ENCODE results near the gene AQP5.

Gene AQP5

DNA sequence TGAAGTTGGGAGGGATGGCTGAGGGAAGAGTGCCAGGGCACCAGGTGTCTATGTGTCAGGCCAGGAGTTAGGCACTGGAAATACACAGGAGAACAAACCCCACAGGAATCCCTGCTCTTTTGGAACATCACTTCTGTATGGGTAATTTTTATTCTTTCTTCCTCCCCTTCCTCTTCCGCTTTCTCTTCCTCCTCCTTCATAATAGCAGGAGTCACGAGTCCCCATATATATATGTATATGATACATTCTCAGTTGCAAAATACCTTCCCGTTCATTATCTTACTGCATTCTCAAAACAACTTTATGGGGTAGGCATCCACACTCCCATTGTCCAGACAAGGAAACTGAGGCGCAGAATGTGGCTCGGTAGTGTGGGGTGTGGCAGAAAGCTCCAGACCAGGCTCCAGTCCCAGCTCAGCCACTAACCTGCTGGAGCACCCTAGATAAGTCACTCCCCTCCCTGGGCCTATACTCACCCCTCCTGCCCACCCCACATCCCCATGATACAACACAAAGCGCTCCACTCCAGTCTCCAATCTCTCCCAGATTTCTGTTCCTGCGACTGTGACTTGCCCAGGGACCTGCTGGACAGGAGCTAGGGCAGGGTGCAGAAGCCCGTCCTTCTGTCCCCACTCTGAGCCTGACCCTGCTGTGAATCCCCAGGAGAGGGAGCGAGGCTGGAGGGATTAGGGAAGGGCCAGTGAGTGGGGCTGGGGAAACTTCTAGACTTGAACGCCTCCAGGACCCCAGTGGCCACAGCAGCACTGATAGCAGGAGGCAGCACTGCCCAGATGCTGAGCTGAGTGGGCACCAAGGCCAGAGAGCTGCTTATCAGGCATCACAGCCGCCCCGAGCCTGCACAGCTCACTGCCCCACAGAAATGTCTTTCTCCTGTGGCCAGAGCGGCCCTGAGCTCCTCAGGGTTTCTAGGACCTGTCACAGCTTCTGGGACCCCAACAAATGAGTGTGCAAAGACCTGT, 12.5 kb upstream of the AQP5 start:
- no peak for DNase-seq (ENCODE audit: low read depth, low spot score)
- no peak overlapping the region for H3K27ac ChIP-seq

DNA sequence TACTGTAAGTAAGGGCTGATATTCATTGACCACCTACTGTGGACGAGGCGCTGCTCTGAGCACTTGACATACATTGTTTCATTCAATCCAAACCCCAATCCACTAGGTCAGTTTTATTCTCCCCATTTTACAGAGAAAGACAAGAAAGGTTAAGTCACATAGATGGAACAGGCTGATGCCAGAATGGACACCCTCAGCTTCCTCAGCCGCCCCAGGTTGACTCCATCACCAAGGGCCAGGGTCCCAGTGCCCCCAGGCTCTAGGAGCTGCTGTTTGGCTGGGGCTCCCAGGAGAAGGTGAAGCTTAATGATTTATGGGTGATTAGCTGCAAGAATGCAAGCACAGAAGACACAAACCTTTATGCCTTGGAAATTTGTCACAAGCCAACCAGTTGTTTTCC, 11.8 kb upstream of the AQP5 start:
- DNase-seq (ENCODE audit: low read depth, low spot score): no peak
- H3K27ac ChIP-seq: no peak overlapping the region

DNA sequence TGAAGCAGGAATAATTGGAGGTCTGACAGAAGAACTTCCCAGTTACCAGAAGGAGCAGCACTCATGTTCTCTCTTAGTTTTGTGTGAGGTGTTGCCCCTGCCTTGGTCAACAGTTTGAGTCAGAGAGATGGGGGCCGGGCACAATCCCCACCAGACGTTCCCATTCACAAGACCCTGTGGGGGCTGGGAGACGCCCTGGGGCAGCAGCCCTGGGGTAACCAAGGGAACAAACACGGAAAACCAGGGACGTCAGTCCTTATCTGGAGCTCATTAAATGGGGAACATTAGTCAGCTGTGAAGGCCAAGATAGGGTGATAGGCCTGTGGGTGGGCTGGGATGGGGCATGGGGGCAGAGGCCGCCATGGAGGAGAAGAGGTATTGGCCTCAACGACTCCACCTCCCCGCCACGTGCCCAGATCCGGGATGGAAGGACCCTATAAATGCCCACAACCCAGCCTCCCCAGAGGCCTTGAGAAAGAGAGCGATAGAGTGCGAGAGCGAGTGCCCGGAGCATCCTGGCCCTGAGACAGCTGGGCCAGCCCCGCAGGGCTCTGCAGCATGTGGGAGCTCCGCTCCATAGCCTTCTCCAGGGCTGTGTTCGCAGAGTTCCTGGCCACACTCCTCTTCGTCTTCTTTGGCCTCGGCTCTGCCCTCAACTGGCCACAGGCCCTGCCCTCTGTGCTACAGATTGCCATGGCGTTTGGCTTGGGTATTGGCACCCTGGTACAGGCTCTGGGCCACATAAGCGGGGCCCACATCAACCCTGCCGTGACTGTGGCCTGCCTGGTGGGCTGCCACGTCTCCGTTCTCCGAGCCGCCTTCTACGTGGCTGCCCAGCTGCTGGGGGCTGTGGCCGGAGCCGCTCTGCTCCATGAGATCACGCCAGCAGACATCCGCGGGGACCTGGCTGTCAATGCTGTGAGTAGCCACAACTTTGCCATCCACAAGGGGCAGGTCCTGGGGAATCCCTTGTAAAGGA, 11.1 kb upstream of the AQP5 start, which contains the start of gene AQP2:
Gene AQP2, plus strand, starts transcription at position 465 of the 979 bp plus-strand sequence. Its CDS starts 94 bp downstream, at position 559.
- no peak for DNase-seq (ENCODE audit: low read depth, low spot score)
- H3K27ac ChIP-seq: no peak within 1 kb of the TSS

DNA sequence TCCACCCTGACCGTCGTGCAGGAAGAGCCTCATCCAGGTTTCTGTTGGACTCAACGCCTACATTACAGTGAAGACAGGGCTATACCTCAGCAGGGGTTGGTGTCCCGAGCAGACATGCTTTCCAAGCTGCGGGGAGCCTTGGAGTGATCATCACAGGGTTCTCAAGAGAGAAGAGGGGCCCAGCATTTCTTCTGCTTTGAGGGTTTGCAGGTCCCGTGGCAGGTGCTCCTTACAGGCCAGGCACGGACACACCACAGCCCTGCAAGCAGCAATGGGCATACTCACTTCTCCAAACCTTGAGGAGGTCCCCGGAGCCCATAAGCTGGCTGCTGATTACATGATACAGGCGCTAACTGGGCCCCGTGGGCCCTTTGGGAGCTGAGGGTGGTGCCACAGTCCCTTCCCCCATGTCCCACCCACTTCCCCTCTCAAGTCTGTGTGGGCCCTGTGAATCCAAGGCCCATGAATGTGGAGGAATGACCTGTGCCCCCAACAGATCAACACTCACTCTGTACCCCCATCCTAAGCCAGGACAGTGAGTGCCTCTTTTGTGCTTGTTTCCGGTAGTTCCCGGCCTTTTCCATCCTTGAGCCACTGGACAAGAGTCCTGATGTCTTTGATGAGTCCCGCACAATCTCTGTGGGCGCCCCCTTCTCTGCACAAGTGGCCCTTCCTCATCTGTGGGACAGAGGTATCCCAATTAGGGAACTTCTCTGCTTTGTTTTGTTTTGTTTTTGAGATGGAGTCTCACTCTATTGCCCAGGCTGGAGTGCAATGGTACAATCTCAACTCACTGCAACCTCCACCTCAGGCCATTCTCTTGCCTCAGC, 10.0 kb upstream of the AQP5 start:
- no peak for DNase-seq (ENCODE audit: low read depth, low spot score)

GRCh38 chr12:49952391-49953055, 9.1 kb upstream of the AQP5 start:
- DNase-seq (ENCODE audit: low read depth, low spot score): no peak

More for the DNA sequence above, 10.0 kb upstream of the AQP5 start:
- no peak overlapping the region for H3K27ac ChIP-seq

GRCh38 chr12:49953151-49953550, 8.5 kb upstream of the AQP5 start:
- no peak overlapping the region for H3K27ac ChIP-seq
- DNase-seq (ENCODE audit: low read depth, low spot score): no peak

More at GRCh38 chr12:49952391-49953055, 9.1 kb upstream of the AQP5 start:
- no peak overlapping the region for H3K27ac ChIP-seq

GRCh38 chr12:49953961-49954846, 7.5 kb upstream of the AQP5 start:
- DNase-seq (ENCODE audit: low read depth, low spot score): no peak

GRCh38 chr12:49954863-49955830, 6.5 kb upstream of the AQP5 start:
- H3K27ac ChIP-seq: no peak overlapping the region

More at GRCh38 chr12:49953961-49954846, 7.5 kb upstream of the AQP5 start:
- no peak overlapping the region for H3K27ac ChIP-seq

GRCh38 chr12:49955899-49956662, 5.6 kb upstream of the AQP5 start:
- no peak for DNase-seq (ENCODE audit: low read depth, low spot score)
- H3K27ac ChIP-seq: no peak overlapping the region

More at GRCh38 chr12:49954863-49955830, 6.5 kb upstream of the AQP5 start:
- DNase-seq (ENCODE audit: low read depth, low spot score): no peak

GRCh38 chr12:49956663-49957569, 4.8 kb upstream of the AQP5 start:
- DNase-seq (ENCODE audit: low read depth, low spot score): no peak

GRCh38 chr12:49957570-49957967, 4.1 kb upstream of the AQP5 start:
- no peak overlapping the region for H3K27ac ChIP-seq
- no peak for DNase-seq (ENCODE audit: low read depth, low spot score)

More at GRCh38 chr12:49956663-49957569, 4.8 kb upstream of the AQP5 start:
- H3K27ac ChIP-seq: no peak overlapping the region

DNA sequence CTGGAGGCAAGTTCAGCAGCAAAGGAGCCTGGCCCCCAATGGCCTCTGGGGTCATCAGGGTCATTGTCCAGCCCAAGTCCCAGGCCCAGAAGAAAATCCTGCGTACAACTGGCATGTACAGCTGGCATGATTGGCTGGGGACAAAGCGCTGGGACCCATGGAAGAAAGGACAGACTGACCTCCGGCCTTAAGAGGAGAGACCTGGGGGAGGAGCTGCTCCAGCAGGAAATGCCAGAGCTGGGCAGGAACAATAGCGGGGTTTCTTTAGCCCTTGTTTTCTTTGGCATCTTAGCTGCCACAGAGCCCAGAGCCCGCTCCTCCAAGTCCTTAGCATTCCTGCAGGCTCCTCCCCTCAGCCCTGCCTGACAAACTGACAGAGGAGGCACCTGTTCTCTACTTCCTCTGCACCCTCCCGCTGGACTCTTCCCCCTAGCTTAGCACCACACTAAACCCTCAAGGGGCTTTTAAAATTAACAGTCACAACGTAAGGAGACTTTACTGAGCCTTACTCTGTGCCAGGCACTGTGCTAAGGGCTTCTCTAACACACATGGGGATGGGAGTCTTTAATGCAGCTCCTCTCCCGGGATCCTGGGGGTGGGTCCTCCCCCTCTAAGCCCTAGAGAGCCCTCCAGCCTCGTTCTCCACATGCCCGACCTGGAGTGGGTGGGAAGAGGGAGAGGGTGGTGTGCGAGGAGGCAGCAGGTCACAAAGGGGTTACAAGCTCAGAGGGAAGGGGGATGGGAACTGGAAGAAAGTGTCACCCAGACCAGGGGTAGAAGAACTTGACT, 1.8 kb upstream of the AQP5 start:
- DNase-seq (ENCODE audit: low read depth, low spot score): no peak
- H3K27ac ChIP-seq: no peak overlapping the region

DNA sequence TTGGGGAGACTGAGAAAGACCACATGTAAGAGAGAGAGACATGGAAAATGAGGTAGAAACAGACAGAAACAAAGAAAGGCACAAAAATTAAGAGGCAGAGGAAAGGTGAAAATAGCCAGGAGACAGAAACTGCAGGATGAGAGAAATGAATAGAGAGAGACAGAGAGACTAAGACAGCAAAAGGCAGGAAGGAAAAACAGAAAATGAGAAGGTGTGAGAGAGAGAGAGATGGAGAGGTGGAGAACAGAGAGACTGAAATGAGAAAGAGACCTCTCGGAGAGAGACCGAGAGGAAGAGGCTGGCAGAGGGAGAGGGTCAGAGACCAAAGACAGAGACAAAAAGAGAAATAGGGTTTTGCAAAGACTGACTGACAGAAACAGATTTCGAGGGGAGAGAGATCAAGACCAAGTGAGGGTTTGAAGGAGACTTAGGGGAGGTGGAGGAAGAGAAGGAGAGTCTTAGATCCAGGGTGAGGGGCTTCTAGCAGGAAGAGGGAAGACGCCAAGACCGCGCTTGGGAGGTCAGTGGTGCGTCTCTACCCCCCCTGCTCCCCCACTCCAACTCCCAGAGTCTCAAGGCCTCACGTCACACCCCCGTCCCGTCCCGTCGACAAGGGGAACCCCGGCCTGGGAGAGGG, 1.1 kb upstream of the AQP5 start:
- no peak for DNase-seq (ENCODE audit: low read depth, low spot score)
- H3K27ac ChIP-seq: no peak overlapping the region

Data from epithelial cell of prostate (primary cell).